Mucosa of rectum (tissue), 2 donors: ENCODE data around the gene UNC79.

Experiments
- H3K27ac ChIP-seq, 2 donors: one replicate each; pipeline ENCODE4 v1.7.0; 2013; ENCODE audit warnings: inconsistent platforms in 2 of 2, low read depth in 2 of 2, low read length in 2 of 2
- H3K27me3 ChIP-seq, 2 donors: one replicate each; pipeline ENCODE4 v1.7.0; 2013; ENCODE audit warnings: low read length in 2 of 2; ENCODE audit not compliant: control insufficient read depth in 2 of 2, insufficient read depth in 2 of 2
- H3K36me3 ChIP-seq, 2 donors: one replicate each; pipeline ENCODE4 v1.7.0; 2013; ENCODE audit warnings: low read length in 2 of 2; ENCODE audit not compliant: control insufficient read depth in 2 of 2, insufficient read depth in 2 of 2
- H3K4me1 ChIP-seq, 2 donors: one replicate each; pipeline ENCODE4 v1.7.0; 2013; ENCODE audit warnings: low read length in 2 of 2, mild to moderate bottlenecking in 1 of 2; ENCODE audit not compliant: control insufficient read depth in 2 of 2, insufficient read depth in 2 of 2
- H3K4me3 ChIP-seq, 2 donors: one replicate each; pipeline ENCODE4 v1.7.0; 2013; ENCODE audit warnings: low read length in 2 of 2
- H3K9ac ChIP-seq, 2 donors: one replicate each; pipeline ENCODE4 v1.7.0; 2013; ENCODE audit warnings: low read length in 2 of 2, low read depth in 1 of 2, mild to moderate bottlenecking in 1 of 2
- H3K9me3 ChIP-seq, 2 donors: one replicate each; pipeline ENCODE4 v1.7.0; 2013; ENCODE audit warnings: low read length in 2 of 2; ENCODE audit not compliant: control insufficient read depth in 2 of 2
- donor health status: healthy.
- donor health status: Normal muscosa, but diverticular disease.

The UNC79 gene

DNA sequence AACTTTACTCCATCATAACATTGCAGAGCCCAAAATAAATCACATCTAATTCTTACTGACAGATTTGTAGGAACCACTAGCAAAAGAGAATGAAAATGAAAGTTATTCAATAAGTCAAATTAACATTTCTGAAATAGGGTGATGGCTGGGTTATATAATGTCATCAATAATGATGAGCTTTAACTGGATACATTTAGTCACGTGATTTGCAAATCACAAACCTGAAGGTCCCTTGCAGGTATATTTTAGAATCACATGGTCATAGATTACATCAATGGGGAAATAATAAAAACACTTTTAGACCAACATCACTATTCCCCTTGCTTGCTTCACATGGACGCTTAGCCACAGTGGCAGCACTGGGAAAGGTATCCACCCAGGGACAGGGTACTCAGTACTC, 270.8 kb downstream of the UNC79 start:
- Histone ChIP-seq H3K36me3 (no peaks in the 10 kb centered on the region), H3K9ac (no peak overlapping the region), H3K9me3 (no peaks in the 10 kb centered on the region), H3K27ac (no peak overlapping the region), H3K4me3 (no peak overlapping the region), H3K27me3 (no peaks in the 10 kb centered on the region), H3K4me1 (no peaks in the 10 kb centered on the region)

GRCh38 chr14:93702946-93703345, 272.2 kb downstream of the UNC79 start:
- H3K4me1 ChIP-seq, result no peaks in the 10 kb centered on the region
- no peaks in the 10 kb centered on the region for H3K9me3 ChIP-seq
- no peaks in the 10 kb centered on the region for H3K36me3 ChIP-seq
- no peak overlapping the region for H3K9ac ChIP-seq
- no peaks in the 10 kb centered on the region for H3K27me3 ChIP-seq
- H3K4me3 ChIP-seq, result no peak overlapping the region
- no peak overlapping the region for H3K27ac ChIP-seq

DNA sequence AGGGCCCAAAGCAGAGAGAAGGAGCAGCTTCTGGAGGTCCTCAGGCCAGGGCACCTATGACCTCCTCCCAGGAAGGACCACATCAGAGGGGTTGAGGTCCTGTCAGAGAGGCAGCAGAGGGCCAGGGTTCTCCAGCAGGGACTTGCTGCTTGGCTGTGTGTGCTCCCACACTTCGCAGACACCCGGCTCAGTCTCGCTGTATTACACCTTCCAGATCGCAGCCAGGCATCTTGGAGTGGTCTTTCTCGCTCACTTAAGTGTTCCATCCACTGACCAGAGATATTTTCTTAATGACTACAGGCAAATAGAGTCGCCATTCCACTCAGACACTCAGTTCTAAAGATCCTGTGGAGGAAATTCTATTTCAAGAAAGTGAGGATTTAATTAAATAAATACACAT, 273.2 kb downstream of the UNC79 start:
- Histone ChIP-seq H3K27me3 (no peaks in the 10 kb centered on the region), H3K4me3 (no peak overlapping the region), H3K27ac (no peak overlapping the region), H3K9ac (no peak overlapping the region), H3K36me3 (no peaks in the 10 kb centered on the region), H3K9me3 (no peaks in the 10 kb centered on the region), H3K4me1 (no peaks in the 10 kb centered on the region)

GRCh38 chr14:93705513-93706156, 274.9 kb downstream of the UNC79 start:
- Histone ChIP-seq H3K36me3 (no peaks in the 10 kb centered on the region), H3K27me3 (no peaks in the 10 kb centered on the region), H3K9ac (no peak overlapping the region), H3K4me1 (no peaks in the 10 kb centered on the region), H3K4me3 (no peak overlapping the region), H3K27ac (no peak overlapping the region), H3K9me3 (no peaks in the 10 kb centered on the region)

GRCh38 chr14:93706360-93706955, 275.7 kb downstream of the UNC79 start:
- Histone ChIP-seq H3K27me3 (no peaks in the 10 kb centered on the region), H3K9me3 (no peaks in the 10 kb centered on the region), H3K9ac (no peak overlapping the region), H3K27ac (no peak overlapping the region), H3K4me3 (no peak overlapping the region), H3K4me1 (no peaks in the 10 kb centered on the region), H3K36me3 (no peaks in the 10 kb centered on the region)

DNA sequence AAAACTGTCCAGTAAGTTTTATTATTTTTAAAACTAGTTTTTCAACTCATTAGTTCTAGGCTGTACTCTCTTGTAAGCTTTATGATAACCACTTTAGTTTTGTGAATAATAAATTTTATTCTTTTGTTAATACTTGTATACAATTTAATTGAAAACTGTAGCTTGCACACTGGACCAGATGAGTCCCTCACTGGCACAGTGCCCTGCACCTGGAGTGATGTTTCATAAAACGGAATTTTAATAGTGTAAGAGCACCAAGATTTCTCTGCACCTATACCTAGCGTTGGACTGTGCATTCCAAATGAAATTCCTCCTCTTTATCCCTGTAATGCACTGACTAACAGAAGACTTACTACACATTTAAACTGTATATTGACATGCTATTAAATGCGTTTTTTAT, 276.7 kb downstream of the UNC79 start:
- no peaks in the 10 kb centered on the region for H3K27me3 ChIP-seq
- H3K27ac ChIP-seq, result no peak overlapping the region
- no peaks in the 10 kb centered on the region for H3K4me1 ChIP-seq
- no peak overlapping the region for H3K4me3 ChIP-seq
- H3K9ac ChIP-seq, result no peak overlapping the region
- H3K9me3 ChIP-seq, result no peaks in the 10 kb centered on the region
- H3K36me3 ChIP-seq, result no peaks in the 10 kb centered on the region

DNA sequence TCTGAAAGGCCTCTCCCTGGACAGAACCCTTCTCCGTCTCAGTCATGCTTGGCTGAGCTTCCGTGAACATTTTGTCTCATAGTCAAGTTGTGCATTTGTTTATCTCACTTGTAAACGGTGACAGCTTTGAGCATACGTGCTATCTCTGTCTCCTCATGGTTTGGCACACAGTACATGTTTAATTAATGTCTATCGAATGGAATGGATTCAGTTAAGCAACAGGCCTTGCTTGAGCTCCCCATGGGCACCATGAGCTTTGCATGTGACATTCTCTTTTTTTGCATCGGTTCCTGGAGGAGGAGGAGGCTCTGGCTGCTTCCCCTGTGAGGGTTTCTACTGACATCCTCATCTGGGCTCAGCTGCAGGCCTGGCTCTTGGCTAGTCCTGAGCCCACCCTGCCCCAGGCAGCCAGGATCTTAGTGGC, 277.6 kb downstream of the UNC79 start:
- Histone ChIP-seq H3K4me1 (no peaks in the 10 kb centered on the region), H3K36me3 (no peaks in the 10 kb centered on the region), H3K27me3 (no peaks in the 10 kb centered on the region), H3K9me3 (no peaks in the 10 kb centered on the region), H3K4me3 (no peak overlapping the region), H3K27ac (no peak overlapping the region), H3K9ac (no peak overlapping the region)

DNA sequence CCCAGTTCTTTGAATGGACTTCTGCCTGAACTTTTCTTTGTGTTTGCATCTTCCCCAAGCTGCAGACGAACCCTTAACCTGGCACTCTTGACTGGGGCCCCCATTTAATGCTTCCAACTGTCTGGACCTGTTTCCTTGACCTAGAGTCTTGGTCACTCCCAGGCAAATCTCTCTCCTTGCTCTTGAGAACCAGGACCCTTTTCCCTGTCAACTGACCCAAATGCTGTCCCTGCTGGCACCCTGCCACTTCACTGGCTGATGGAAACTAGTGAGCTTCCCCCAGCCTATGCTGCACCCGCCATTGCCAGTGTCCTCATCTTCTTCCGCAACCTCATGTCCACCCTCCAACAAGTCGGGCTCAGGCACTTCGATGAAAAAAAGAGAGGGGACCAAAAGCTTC, 278.1 kb downstream of the UNC79 start:
- H3K4me3 ChIP-seq, result no peak overlapping the region
- H3K36me3 ChIP-seq, result no peaks in the 10 kb centered on the region
- no peaks in the 10 kb centered on the region for H3K4me1 ChIP-seq
- H3K27ac ChIP-seq, result no peak overlapping the region
- no peaks in the 10 kb centered on the region for H3K9me3 ChIP-seq
- H3K27me3 ChIP-seq, result no peaks in the 10 kb centered on the region
- H3K9ac ChIP-seq, result no peak overlapping the region

- Histone ChIP-seq H3K36me3 (no peaks in the 10 kb centered on the region), H3K4me3 (no peak overlapping the region), H3K9ac (no peak overlapping the region), H3K27ac (no peak overlapping the region), H3K4me1 (no peaks in the 10 kb centered on the region), H3K27me3 (no peaks in the 10 kb centered on the region), H3K9me3 (no peaks in the 10 kb centered on the region)
These were observed 278.5 kb downstream of the UNC79 start for GRCh38 chr14:93709249-93709648.

- Histone ChIP-seq H3K4me3 (no peak overlapping the region), H3K27ac (no peak overlapping the region), H3K4me1 (no peaks in the 10 kb centered on the region), H3K9me3 (no peaks in the 10 kb centered on the region), H3K9ac (no peak overlapping the region), H3K27me3 (no peaks in the 10 kb centered on the region), H3K36me3 (no peaks in the 10 kb centered on the region)
These were observed 281.5 kb downstream of the UNC79 start for GRCh38 chr14:93712079-93712837.
